ENCODE results near the gene NCKAP5.
A peak's percentile ranks its signal among the peaks of the same experiment; 100 is the strongest.

NCKAP5 gene

DNA sequence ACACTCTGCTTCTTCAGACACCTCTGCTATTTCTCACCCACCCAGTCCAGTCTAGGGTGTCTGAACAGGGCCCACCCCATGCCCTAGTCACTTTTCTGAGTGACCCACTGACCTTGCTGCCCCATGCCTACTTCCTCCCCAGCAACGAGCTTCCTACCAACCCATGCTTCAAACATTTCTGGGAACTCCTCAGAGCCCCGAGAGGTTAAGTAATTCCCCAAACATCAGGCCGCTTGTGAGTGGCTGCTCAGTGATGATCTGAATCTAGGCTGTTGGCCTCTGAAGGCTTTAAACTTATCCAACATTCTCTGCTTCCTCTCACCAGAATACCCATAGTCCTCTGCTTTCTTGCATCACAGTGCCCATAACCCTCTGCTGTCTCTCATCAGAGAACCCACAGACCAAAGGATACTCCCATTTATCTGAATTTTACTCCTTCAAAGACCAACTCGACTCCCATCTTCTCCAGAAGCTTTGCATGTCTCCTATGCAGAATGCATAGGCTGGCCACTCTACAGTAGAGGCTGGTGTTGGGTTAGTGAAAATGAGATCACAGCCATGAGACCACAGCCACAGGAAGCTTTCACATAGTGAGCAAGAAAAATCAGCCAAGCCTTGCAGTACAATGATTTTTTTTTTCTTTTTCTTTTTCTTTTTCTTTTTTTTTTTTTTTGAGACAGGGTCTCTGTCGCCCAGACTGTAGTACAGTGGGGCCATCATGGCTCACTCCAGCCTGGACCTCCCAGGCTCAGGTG, 588.7 kb downstream of the NCKAP5 start:
- TF ChIP-seq POLR2A (IDR thresholded peaks at IDR 0.05; ENCODE audit: low read depth, low read length) (no peak), TAF1 (IDR thresholded peaks at IDR 0.05; ENCODE audit: borderline replicate concordance, low read depth, low read length) (no peak), POLR2AphosphoS5 (IDR thresholded peaks at IDR 0.05; ENCODE audit: low read depth, low read length) (no peak)
- FAIRE-seq (no peak), DNase-seq (ENCODE audit: insufficient read length) (no peak)

DNA sequence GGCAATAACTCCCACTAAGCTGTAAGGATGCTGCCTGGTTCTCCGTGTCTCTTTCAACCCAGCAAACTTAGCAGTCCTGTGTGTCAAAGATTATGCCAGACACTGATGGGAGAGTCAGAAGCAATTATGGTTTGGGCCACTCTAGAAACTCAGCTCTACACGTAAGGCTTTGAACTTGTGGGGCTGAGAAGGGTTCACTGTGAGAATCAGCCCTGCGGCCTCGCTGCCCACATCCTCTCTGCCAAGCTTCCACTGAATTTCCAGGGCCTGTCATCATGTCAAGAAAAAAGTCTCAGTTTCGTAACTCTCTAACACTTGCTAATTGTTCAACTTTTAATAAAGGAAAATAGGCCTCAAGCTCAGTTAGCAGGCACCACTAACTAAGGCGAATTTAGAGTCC, 589.4 kb downstream of the NCKAP5 start:
- TF ChIP-seq POLR2AphosphoS5 (IDR thresholded peaks at IDR 0.05; ENCODE audit: low read depth, low read length), result no peak
- TF ChIP-seq TAF1 (IDR thresholded peaks at IDR 0.05; ENCODE audit: borderline replicate concordance, low read depth, low read length), result no peak
- no peak for TF ChIP-seq POLR2A (IDR thresholded peaks at IDR 0.05; ENCODE audit: low read depth, low read length)
- no peak for FAIRE-seq
- no peak for DNase-seq (ENCODE audit: insufficient read length)

DNA sequence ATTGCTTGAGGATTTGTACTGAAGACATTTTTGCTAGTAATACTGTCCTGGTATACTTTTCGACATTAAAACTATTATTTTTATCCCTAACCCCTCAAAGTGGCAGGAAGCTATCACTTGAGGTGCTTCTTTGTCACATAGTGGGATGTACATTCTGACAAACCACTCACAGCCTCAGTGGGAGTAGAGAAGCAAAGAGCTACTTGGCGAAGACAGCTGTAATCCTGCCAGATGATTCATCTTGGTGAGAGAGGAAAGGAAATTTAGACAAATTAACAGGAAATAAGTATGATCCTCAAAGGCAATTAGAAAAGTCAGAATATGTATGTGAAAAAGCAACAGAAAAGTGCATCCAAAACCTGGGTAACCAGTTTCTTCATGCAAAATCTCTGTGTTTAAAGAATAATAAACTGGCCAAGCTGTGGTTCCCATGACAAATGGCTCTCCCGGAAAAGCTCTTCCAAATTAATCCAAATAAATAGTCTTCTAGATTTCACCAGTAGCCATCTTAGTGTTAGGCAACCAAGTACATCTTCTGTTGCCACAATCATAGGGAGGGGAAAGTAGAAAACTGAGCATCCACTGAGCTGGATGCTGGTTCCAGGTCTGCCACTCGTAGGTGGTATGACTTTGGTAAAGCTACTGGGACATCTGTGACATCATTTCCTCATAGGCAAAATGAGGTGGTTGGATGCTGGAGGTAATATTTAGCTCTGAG, 590.3 kb downstream of the NCKAP5 start:
- FAIRE-seq, result no peak
- TF ChIP-seq POLR2AphosphoS5 (IDR thresholded peaks at IDR 0.05; ENCODE audit: low read depth, low read length), result no peak
- no peak for TF ChIP-seq POLR2A (IDR thresholded peaks at IDR 0.05; ENCODE audit: low read depth, low read length)
- TF ChIP-seq TAF1 (IDR thresholded peaks at IDR 0.05; ENCODE audit: borderline replicate concordance, low read depth, low read length), result no peak
- no peak for DNase-seq (ENCODE audit: insufficient read length)

DNA sequence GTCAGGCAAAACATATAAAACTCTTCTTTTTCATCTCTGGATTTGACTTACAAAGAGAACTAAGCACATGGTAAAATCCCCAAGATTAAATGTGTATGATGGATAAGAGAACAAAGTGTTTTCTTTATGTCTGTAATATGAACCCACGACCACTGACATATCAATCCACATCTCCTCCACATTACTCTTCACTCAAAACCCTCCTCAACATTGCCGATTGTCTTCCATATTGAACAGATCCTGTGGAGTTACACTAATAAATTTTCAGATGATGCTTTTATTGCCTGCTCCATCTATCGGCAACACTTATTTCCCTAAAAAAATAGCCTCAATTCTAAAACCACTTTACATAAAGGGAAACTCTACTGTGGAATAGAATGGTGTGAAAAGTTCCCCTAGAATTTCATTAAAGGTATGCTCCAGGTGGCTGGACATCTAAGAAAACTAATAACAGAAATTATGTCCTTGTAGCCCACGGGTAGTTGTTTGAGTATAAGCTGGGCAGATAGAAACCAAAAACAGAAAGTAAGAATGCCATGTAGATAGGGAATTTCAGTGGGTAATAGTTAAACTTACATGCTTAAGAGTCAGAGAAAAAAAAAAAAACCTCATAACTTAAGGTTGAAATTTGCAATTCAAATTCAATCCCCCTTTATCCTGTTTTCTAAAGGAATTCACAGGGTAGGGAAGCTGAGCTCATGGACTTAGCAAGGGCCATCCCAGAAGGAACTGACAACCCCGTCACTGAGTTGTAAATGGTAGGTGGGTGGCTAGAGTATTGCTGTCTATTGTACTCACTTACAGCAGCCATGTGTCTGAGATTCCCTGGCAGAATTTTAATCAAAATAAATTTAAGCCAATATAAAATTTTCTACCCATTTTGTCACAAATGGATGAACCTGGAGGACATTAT, 592.8 kb downstream of the NCKAP5 start:
- FAIRE-seq, result no peak
- TF ChIP-seq TAF1 (IDR thresholded peaks at IDR 0.05; ENCODE audit: borderline replicate concordance, low read depth, low read length), result no peak
- no peak for TF ChIP-seq POLR2AphosphoS5 (IDR thresholded peaks at IDR 0.05; ENCODE audit: low read depth, low read length)
- TF ChIP-seq POLR2A (IDR thresholded peaks at IDR 0.05; ENCODE audit: low read depth, low read length), result no peak
- no peak for DNase-seq (ENCODE audit: insufficient read length)

DNA sequence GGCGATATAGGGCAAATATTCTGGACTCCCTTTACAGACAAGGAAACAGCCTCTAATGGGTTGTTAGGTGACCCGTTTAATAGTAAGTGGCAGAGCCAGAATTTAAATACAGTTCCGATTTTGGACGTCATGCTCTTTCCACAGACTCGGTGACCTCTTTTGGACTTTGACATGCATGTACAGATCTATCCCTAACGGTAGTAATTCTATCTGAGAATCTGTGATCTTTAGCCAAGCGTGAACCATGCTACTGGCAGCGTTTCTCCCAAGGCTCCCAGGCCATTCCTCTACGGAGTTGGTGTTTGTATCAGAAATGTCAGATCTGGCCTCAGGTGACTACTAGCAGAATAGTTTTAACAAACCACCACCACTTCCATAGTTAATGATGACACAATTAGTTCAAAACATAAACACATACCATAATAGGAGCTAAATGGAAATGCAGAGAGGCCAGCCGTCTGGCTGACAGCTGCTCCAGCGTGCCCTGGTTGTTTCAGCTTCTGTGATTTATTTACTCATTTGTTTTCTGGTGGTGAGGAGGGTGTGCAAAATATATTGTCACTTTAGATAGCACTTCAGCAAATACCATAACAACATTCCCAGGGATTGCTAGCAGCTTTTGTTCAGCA, 593.7 kb downstream of the NCKAP5 start:
- TF ChIP-seq TAF1 (IDR thresholded peaks at IDR 0.05; ENCODE audit: borderline replicate concordance, low read depth, low read length), result no peak
- no peak for TF ChIP-seq POLR2AphosphoS5 (IDR thresholded peaks at IDR 0.05; ENCODE audit: low read depth, low read length)
- TF ChIP-seq POLR2A (IDR thresholded peaks at IDR 0.05; ENCODE audit: low read depth, low read length), result no peak
- no peak for DNase-seq (ENCODE audit: insufficient read length)
- peak; percentile 60 for FAIRE-seq

DNA sequence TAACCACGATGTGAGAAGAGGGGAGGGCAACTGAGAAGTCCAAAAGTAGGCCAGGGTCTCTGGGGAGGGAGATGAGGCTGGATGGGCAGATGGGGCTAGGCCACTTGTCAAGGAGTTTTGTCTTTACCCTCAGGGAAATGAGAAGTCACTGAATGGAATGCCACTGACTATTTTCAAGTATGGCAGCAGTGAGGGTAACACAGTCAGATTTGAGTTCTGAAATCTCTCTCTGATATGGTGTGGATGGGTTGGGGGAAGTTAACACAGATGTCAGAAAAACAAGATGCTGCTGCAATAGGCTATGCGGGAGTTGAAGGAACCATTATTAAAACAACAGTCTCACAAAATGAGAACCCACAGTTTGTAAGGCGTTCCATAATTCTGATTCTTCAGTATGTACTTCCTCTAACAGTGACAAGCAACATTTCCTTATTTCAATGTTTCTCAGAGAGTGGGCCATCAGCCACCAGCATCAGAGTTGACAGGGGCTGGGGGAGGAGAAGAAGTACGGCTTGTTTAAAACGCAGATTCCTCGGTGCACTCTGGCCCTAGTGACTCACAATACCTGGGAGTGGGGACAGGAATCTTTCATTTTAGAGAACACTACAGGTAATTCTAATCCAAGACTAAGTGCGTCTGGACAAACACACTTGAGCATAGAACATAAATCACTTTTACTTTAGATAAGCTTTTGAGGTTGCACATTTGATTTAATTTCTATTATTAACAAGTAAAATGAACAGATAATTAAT, 596.8 kb downstream of the NCKAP5 start:
- FAIRE-seq (no peak), DNase-seq (ENCODE audit: insufficient read length) (no peak)
- TF ChIP-seq POLR2A (IDR thresholded peaks at IDR 0.05; ENCODE audit: low read depth, low read length) (no peak), TAF1 (IDR thresholded peaks at IDR 0.05; ENCODE audit: borderline replicate concordance, low read depth, low read length) (no peak), POLR2AphosphoS5 (IDR thresholded peaks at IDR 0.05; ENCODE audit: low read depth, low read length) (no peak)

DNA sequence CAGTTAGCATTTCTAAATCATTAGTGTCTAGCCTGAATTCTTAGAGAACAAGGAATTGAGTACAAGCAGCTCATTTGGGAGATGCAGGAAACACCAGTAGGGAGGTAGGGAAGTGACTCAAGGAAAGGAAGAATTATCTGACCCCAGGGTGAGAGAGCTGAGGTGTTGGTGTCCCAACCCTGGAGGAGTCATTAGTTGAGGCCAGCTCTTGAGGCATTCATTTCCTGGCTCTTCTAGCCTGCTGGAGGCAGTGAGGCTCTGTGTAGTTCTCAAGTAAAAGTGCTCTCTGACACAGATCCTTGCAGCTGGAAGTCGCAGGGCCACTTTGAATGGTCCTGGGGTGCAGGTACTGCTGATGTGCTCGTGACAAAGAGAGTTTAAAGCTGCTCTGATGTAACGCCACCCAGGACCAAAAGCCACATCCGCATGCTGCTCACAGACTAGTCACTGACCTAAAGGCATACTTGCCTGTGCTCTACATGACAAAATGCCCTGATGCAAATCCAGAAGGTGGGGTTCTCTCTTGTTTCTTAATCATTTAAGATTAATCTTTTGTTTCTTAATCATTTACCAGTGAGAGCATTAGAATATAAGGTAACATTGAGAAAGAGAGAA, 598.8 kb downstream of the NCKAP5 start:
- TF ChIP-seq TAF1 (IDR thresholded peaks at IDR 0.05; ENCODE audit: borderline replicate concordance, low read depth, low read length), result no peak
- TF ChIP-seq POLR2A (IDR thresholded peaks at IDR 0.05; ENCODE audit: low read depth, low read length), result no peak
- TF ChIP-seq POLR2AphosphoS5 (IDR thresholded peaks at IDR 0.05; ENCODE audit: low read depth, low read length), result no peak
- FAIRE-seq (peak; percentile 21), DNase-seq (ENCODE audit: insufficient read length) (no peak)

DNA sequence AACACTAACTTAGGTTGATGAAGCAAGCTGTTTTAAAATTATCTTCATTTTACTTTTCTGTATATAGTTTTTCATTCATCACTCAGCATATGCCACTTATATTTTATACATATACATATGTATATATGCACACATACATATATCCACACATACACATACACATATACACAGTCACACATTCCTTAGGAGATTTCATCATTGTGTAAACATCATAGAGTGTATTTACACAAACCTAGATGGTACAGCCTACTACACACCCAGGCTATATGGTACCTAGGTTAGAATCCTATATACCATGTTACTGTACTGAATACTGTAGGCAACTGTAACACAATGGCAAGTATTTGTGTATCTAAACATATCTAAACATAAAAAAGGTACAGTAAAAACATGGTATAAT, 602.8 kb downstream of the NCKAP5 start:
- DNase-seq (ENCODE audit: insufficient read length) (no peak), FAIRE-seq (no peak)
- TF ChIP-seq POLR2AphosphoS5 (IDR thresholded peaks at IDR 0.05; ENCODE audit: low read depth, low read length), result no peak
- TF ChIP-seq TAF1 (IDR thresholded peaks at IDR 0.05; ENCODE audit: borderline replicate concordance, low read depth, low read length), result no peak
- no peak for TF ChIP-seq POLR2A (IDR thresholded peaks at IDR 0.05; ENCODE audit: low read depth, low read length)

DNA sequence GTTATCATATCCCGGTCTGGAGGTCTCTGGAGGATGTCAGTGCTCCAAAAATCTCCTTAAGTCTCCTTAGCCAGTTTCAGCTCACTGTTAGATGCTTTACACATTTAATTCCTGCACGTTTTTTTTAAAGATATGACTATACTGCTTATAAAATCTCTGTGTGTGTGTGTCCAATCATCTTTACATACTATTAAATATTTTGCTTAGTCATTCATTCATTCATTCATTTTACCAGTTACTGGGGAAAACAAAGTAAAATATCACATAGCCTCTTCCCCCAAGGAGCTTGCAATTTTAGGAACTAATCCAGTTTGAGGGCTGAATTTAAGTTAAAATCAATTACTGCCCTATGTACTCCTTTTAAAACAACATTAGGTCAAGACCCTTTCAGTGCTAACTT, 605.1 kb downstream of the NCKAP5 start:
- FAIRE-seq (no peak), DNase-seq (ENCODE audit: insufficient read length) (no peak)
- no peak for TF ChIP-seq POLR2AphosphoS5 (IDR thresholded peaks at IDR 0.05; ENCODE audit: low read depth, low read length)
- no peak for TF ChIP-seq POLR2A (IDR thresholded peaks at IDR 0.05; ENCODE audit: low read depth, low read length)
- TF ChIP-seq TAF1 (IDR thresholded peaks at IDR 0.05; ENCODE audit: borderline replicate concordance, low read depth, low read length), result no peak

DNA sequence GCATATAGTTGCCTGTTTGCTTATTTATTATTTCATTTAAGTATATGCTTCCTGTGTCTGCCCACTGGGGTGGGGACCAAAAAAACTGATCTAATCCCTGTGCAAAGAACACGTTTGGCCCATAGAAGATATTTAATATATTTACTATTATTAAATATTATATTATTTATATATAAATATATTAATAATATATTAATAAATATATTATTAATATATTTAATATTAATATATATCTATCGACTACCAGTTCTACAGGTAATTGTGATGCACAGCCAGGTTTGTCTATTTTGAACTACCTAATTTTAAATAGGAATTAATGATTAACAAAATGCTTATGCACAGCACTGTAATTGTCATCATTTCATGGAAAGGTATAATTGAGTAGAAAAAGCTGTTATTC, 609.4 kb downstream of the NCKAP5 start:
- TF ChIP-seq POLR2AphosphoS5 (IDR thresholded peaks at IDR 0.05; ENCODE audit: low read depth, low read length), result no peak
- TF ChIP-seq TAF1 (IDR thresholded peaks at IDR 0.05; ENCODE audit: borderline replicate concordance, low read depth, low read length), result no peak
- no peak for TF ChIP-seq POLR2A (IDR thresholded peaks at IDR 0.05; ENCODE audit: low read depth, low read length)
- no peak for FAIRE-seq
- DNase-seq (ENCODE audit: insufficient read length), result no peak

All from GM12892 (cell line).